ENCODE results near the gene GTF2IRD1.

DNA sequence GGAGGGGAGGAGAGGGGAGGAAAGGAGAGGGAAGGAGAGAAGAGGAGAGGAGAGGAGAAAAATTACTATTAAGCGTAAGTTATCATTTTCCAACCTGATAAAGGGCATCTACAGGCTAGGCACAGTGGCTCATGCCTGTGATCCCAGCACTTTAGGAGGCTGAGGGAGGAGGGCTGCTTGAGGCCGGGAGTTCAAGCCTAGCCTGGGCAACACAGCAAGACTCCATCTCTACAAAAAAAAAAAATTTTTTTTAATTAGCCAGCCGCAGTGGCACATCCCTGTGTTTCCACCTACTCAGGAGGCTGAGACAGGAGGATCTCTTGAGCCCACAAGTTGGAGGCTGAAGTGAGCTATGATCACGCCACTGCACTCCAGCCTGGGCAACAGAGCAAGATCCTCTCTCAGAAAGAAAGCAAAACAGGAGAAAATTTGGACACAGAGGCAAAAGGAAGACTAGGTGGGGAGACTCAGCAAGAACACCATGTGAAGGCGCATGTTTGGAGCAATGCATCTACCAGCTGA, 168.6 kb downstream of the GTF2IRD1 start:
- TF ChIP-seq TAF1 (IDR thresholded peaks at IDR 0.05; ENCODE audit: borderline replicate concordance, insufficient read depth, low read length) (no peak), POLR2AphosphoS5 (IDR thresholded peaks at IDR 0.05; ENCODE audit: low read depth, low read length) (no peak)

All from PFSK-1 (cell line).